DLD1 (cell line): ENCODE data around the gene FOS.
"Not testable (repeated sequence)": the region's sequence is repeated elsewhere in the genome, so short reads cannot be mapped to it uniquely, and the experiment has no call there.

Experiments
- in situ Hi-C: cut with HindIII; loops from 2 replicates; pipeline ENCODE4 v1.10.0; 2017; ENCODE audit warnings: low sequenced_read_pairs

FOS gene

GRCh38 chr14:75278422-75279152, at the start of gene FOS:
FOS (plus strand) TSS chr14:75278828; CDS start chr14:75278983, 155 bp downstream.
- in situ Hi-C loops: no loop called here

GRCh38 chr14:75229661-75230139, 48.9 kb upstream of the FOS start:
- in situ Hi-C loops: no loop called here

GRCh38 chr14:75230140-75230792, 48.4 kb upstream of the FOS start:
- in situ Hi-C loops: no loop called here

GRCh38 chr14:75231320-75231719, 47.3 kb upstream of the FOS start:
- in situ Hi-C loops: no loop called here

- in situ Hi-C loops: no loop called here
These were observed 46.4 kb upstream of the FOS start for GRCh38 chr14:75232191-75232590.

GRCh38 chr14:75232597-75232996, 46.0 kb upstream of the FOS start:
- in situ Hi-C loops: no loop called here

GRCh38 chr14:75234173-75235115, 44.2 kb upstream of the FOS start:
- in situ Hi-C loops: no loop called here

GRCh38 chr14:75235198-75235597, 43.4 kb upstream of the FOS start:
- in situ Hi-C loops: not testable (repeated sequence)

GRCh38 chr14:75236467-75236866, 42.2 kb upstream of the FOS start:
- in situ Hi-C loops: no loop called here

GRCh38 chr14:75236901-75237419, 41.7 kb upstream of the FOS start:
- in situ Hi-C loops: no loop called here

GRCh38 chr14:75238756-75239455, 39.7 kb upstream of the FOS start:
- in situ Hi-C loops: no loop called here

GRCh38 chr14:75240781-75241180, 37.8 kb upstream of the FOS start:
- in situ Hi-C loops: no loop called here

- in situ Hi-C loops: no loop called here
These were observed 35.9 kb upstream of the FOS start for GRCh38 chr14:75242546-75243273.

GRCh38 chr14:75244121-75244520, 34.5 kb upstream of the FOS start:
- in situ Hi-C loops: no loop called here

GRCh38 chr14:75246546-75247285, 31.9 kb upstream of the FOS start:
- in situ Hi-C loops: no loop called here

- in situ Hi-C loops: no loop called here
These were observed 31.2 kb upstream of the FOS start for GRCh38 chr14:75247286-75247922.

- in situ Hi-C loops: no loop called here
These were observed 30.7 kb upstream of the FOS start for GRCh38 chr14:75247939-75248338.

GRCh38 chr14:75249251-75249957, 29.2 kb upstream of the FOS start:
- in situ Hi-C loops: no loop called here
